GM12865 (cell line): ENCODE results near the gene ACP2.
"Not testable (repeated sequence)": the region's sequence is repeated elsewhere in the genome, so short reads cannot be mapped to it uniquely, and the experiment has no call there.

Source experiments
- DNase-seq: peaks from one replicate; pipeline ENCODE4 v3.0.0; 2010; ENCODE audit warnings: low read depth
- H3K4me3 ChIP-seq: 2 replicates; pipeline ENCODE4 v1.5.1; 2011; ENCODE audit warnings: mild to moderate bottlenecking, low read depth, low read length, control low read depth
- CTCF ChIP-seq: IDR thresholded peaks from 2 replicates; pipeline ENCODE4 v1.5.1; 2011; ENCODE audit warnings: low read length, control low read depth, low read depth, inconsistent platforms; ENCODE audit not compliant: insufficient read depth; ENCODE audit errors: missing control alignments

Gene ACP2

GRCh38 chr11:47208628-47209027 lies 40.0 kb downstream of the ACP2 start:
- TF ChIP-seq CTCF = no peak
- DNase-seq = no peak
- no peak overlapping the region for H3K4me3 ChIP-seq

GRCh38 chr11:47208008-47208552 lies 40.5 kb downstream of the ACP2 start:
- H3K4me3 ChIP-seq, DNase-seq: not testable (repeated sequence)

DNA sequence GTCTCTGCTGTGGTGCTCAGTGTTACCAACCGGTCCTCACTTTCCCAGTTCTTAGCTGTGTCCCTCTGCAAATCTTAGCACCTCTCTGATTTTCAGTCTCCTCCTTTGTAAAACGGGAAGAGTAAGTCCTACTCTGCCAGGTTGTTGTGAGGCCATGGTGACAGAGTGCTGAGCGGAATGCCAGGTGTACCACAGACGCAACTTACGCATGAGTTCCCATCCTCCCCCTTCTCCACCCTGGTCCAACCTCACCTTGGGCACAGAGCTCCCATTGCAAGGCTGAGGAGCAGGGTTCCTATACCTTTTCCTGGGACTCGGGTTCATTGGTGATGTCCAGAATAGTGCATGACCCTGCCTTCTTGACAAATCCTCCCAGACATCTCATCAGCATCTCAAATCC lies 41.2 kb downstream of the ACP2 start:
- no peak for TF ChIP-seq CTCF
- DNase-seq = no peak

DNA sequence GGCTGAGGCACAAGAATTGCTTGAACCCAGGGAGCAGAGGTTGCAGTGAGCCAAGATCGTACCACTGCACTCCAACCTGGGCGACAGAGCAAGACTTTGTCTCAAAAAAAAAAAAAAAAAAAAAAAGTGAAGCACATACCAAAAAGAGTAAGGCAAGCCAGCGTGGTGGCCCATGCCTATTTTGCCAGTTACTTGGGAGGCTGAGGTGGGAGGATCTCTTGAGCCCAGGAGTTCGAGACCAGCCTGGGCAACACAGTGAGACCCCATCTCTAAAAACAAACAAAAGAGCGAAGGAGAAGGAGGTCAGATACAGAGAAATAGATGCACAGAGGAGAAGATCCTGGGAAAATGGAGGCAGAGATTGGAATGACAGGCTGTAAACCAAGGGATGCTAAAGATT lies 42.0 kb downstream of the ACP2 start:
- H3K4me3 ChIP-seq, DNase-seq: not testable (repeated sequence)

More for the DNA sequence above, 41.2 kb downstream of the ACP2 start:
- H3K4me3 ChIP-seq = no peak overlapping the region

GRCh38 chr11:47204637-47204989 lies 44.0 kb downstream of the ACP2 start:
- no peak for TF ChIP-seq CTCF
- DNase-seq = no peak

DNA sequence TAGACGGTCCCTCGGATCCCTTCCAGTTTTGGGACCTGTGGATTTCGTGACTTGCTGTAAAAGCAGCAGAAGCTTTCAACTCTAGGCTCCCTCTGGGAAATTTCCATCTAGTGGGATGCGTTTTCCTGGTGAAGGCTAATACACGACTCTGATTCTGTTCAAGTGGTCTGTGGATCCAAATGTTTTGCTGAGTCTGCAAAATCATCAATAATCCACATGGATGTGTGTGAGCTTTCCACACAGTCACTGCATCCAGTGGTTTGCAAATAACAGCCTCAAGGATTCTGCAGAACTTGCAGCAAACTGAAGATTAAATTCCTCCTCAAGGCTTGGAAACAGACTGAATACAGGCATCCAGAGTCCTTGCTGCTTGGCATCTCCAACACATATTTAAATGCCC lies 46.0 kb downstream of the ACP2 start:
- H3K4me3 ChIP-seq = no peak overlapping the region
- no peak for DNase-seq
- TF ChIP-seq CTCF = no peak

More at GRCh38 chr11:47204637-47204989, 44.0 kb downstream of the ACP2 start:
- no peak overlapping the region for H3K4me3 ChIP-seq

DNA sequence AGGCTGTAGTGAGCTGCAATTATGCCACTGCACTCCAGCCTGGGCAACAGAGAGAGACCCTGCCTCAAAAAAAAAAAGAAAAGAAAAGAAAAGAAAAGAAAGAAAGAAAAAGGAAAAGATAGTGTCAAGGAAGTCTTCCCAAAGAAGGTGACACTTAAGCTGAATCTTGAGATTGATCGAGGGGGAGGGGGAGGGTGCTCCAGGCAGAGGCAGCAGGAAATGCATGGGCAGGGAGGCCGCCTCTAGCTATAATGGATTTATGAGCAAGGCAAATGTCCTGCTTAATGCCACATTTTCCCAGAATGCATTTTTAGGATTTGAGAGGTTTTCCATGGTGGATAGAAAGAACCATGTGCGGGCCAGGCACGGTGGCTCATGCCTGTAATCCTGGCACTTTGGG lies 47.6 kb downstream of the ACP2 start:
- no peak for DNase-seq
- no peak for TF ChIP-seq CTCF
- H3K4me3 ChIP-seq = no peak overlapping the region

- DNase-seq, H3K4me3 ChIP-seq: not testable (repeated sequence)
These were observed 50.5 kb downstream of the ACP2 start for GRCh38 chr11:47198161-47198560.

- DNase-seq = no peak
- TF ChIP-seq CTCF = no peak
- no peak overlapping the region for H3K4me3 ChIP-seq
These were observed 56.5 kb downstream of the ACP2 start for GRCh38 chr11:47192111-47192510.

DNA sequence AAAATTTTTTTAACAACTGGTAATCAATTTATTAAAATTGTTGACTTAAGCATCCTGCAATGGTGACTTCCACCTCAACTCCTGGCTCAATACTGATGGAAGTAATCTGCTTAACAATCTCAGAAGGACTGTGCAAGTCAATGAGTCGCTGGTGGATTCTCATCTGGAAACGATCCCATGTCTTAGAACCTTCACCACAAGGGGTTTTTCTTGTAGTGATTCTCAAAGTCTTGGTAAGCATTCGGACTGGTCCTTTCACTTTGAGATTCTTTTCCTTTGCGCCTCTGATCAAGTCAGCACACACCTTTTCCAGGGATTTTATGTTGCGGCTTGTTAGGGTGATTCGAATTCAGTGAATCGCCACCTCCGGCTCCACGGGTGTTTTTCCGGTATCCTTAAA lies 57.5 kb downstream of the ACP2 start:
- not testable (repeated sequence) for DNase-seq

More for the DNA sequence above, 57.5 kb downstream of the ACP2 start:
- H3K4me3 ChIP-seq = not testable (repeated sequence)
